Stimulated activated CD4-positive, alpha-beta T cell treated with anti-CD3 and anti-CD28 coated beads, Interleukin-15, amount 100 ng/mL, for 48 hours (primary cell): ENCODE measurements around the gene ZFP36.
"Not testable (repeated sequence)": the region's sequence is repeated elsewhere in the genome, so short reads cannot be mapped to it uniquely, and the experiment has no call there.

Experiments used
- DNase-seq, 2 donors: peaks; one replicate each; pipeline ENCODE4 v3.0.0-alpha.2; 2020; ENCODE audit warnings: low read depth in 2 of 2

The ZFP36 gene

DNA sequence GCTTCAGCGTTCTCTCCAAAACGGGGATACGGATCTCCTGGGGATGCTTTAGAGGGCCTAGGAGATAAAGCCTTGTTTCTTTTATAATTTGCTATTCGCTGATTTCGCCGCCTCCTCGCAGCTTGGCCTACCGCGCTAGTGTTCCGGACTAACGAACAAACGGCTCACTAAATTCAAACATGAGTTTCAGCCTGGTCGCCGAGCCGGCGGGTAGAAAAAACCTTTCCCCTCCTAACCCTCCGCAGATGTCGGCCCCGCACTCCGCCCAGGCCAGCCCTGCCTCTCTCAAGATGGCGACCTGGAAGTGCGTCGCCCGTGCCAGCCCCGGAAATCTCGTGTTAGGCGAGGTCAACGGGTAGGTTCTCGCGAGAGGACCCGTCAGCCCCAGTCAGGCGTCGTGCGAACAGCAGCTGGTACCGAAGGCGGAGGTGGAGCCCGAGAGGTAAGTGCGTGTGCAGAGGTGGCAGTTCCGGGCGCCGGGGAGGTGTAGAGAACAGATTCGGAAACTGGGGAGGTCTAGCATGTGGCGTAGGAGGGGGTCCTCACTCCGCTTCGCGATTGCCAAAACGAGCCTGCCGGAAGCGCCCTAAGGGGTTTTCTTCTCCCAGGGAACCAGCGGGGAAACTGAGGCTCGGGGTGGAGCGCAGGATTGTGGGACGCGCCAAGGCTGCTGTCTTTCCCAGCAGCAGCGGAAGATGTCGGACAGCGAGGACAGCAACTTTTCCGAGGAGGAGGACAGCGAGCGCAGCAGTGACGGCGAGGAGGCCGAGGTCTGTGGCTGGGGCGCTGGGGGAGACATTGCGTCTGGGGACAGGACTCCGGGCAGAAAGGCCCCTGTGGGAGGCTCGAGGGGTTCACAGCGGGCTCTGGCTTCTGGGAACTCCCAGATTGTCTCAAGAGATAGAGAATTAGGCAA lies 38.8 kb downstream of the ZFP36 start, which contains the start of gene SUPT5H:
Gene SUPT5H (plus strand): TSS at position 387 of the 916 bp plus-strand sequence. CDS start 309 bp downstream, at position 696.
- DNase-seq: peak; percentile 97 to 98

GRCh38 chr19:39446365-39447084 lies 39.9 kb downstream of the ZFP36 start:
- DNase-seq: no peak

DNA sequence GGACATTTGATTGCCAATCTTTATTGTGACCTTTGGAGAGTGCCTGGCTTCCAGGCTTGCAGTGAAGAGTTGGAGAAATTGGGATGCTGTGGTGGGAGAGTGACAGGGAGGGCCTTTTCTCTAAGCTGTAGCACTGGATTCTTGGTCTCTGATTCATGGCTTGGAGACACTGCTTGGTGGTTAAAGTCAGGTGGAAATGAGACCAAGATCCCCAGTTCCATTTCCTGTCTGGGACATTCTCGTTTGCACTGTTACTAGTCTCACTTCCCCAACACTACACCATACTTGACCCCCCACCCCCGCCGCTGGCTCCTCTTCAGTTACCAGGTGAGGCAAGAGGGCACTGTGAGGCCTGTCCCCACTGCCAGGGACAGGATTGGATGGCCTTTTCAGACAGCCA lies 41.6 kb downstream of the ZFP36 start:
- DNase-seq: no peak

- no peak for DNase-seq
Observed at GRCh38 chr19:39449116-39449797, 42.6 kb downstream of the ZFP36 start.

DNA sequence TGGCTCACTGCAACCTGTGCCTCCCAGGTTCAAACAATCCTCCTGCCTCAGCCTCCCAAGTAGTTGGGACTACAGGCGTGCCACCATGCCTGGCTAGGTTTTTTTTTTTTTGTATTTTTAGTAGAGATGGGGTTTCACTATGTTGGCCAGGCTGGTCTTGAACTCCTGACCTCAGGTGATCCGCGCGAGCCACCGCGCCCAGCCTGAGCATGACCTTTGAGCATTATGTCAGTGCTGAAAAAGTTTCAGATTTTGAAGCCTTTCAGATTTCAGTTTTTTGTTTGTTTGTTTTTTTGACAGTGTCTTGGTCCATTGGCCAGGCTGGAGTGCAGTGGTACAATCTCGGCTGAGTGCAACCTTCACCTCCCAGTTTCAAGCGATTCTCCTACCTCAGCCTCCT lies 44.6 kb downstream of the ZFP36 start:
- DNase-seq: not testable (repeated sequence)
